C4-2B (cell line): ENCODE measurements around the gene ENOSF1.
"Not testable (repeated sequence)": the region's sequence is repeated elsewhere in the genome, so short reads cannot be mapped to it uniquely, and the experiment has no call there.

Experiments
- H3K27ac ChIP-seq: fragments of 450-650 bp; 2 replicates; pipeline ENCODE4 v1.5.1; 2017
- ZFX ChIP-seq: fragments of 450-650 bp; IDR thresholded peaks from 2 replicates; pipeline ENCODE4 v1.6.1; 2017
- TF ChIP-seq, protein P1 (sequence below): fragments of 450-650 bp; conservative IDR thresholded peaks from 2 replicates; pipeline ENCODE4 v1.5.1; 2017; ENCODE audit warnings: mild to moderate bottlenecking

ENOSF1 gene

DNA sequence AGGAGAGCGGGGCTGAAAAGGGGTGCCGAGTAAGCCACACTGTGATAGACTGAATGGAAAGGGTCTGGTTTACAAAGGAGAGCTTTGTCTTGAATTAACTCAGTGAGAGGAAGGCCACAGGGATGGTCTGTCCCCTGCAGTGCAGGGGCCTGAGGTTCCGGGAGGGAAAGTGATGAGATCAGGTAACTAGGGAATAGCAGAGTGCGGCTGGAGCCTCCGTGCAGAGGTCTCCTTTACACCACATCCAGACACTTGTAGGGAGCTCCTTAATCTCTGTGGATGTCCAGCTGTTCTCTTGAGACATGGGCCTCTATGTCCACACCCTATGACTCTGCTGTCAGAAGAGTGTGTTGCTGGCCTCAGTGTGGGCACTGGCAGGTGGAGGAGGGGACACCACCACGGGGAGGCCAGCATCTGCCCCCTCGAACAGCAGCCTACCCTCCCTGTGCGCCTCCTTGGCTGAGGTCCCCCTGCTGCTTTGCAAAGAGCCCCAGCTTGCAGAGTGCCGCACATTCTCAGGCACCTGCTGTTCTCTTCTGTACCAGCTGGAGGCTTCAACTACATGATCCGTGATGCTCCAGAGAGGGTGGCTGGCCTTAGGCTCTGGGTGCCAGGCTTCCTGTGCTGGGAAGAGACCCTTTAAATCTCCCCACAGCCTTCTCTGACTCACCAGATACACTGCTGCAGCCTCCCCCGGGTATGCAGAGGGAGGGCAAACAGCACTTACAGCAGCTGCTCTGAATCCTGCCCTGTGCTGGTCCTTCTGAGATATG lies 25.9 kb downstream of the ENOSF1 start:
- TF ChIP-seq, protein P1, sequence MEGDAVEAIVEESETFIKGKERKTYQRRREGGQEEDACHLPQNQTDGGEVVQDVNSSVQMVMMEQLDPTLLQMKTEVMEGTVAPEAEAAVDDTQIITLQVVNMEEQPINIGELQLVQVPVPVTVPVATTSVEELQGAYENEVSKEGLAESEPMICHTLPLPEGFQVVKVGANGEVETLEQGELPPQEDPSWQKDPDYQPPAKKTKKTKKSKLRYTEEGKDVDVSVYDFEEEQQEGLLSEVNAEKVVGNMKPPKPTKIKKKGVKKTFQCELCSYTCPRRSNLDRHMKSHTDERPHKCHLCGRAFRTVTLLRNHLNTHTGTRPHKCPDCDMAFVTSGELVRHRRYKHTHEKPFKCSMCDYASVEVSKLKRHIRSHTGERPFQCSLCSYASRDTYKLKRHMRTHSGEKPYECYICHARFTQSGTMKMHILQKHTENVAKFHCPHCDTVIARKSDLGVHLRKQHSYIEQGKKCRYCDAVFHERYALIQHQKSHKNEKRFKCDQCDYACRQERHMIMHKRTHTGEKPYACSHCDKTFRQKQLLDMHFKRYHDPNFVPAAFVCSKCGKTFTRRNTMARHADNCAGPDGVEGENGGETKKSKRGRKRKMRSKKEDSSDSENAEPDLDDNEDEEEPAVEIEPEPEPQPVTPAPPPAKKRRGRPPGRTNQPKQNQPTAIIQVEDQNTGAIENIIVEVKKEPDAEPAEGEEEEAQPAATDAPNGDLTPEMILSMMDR: no peak
- no peak for TF ChIP-seq ZFX
- no peak overlapping the region for H3K27ac ChIP-seq

DNA sequence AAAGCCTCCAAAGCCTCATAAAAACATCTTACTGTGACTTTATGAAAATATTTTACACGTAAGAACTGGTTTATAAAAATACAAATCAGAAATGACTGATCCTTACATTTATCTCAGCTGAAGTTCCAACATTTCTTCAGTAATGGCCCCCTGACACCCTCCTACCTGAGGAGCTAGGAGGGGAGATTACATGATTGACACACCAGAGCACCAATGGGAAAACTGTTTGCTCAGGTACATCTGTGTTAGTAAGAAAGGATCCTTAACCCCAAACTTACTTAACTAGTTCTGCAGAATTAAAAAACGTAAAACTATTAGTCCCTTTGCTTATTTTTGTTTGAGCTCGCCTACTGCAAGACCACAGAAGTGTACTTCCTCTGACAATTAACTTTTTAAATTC lies 27.0 kb downstream of the ENOSF1 start:
- TF ChIP-seq, protein P1: no peak
- no peak for TF ChIP-seq ZFX
- no peak overlapping the region for H3K27ac ChIP-seq

DNA sequence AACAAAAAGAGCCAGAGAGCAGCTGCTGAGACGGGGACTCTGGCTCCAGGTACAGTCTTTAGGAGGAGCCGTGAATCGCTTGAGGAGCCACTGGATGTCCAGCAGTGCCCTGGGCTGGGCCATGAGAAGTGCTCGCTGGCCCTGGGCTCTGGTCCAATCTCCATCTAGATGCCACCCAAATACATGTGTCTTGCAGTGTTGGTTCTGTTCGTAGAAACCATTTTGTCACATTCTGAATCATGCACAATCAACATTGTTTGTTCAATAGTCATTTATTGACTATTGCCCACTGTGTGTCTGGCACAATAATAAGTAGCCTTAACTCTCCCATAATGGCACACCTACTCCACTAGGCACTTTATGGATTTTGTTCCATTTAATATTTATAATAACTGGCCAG lies 28.9 kb downstream of the ENOSF1 start:
- no peak overlapping the region for H3K27ac ChIP-seq
- no peak for TF ChIP-seq ZFX
- TF ChIP-seq, protein P1: no peak

DNA sequence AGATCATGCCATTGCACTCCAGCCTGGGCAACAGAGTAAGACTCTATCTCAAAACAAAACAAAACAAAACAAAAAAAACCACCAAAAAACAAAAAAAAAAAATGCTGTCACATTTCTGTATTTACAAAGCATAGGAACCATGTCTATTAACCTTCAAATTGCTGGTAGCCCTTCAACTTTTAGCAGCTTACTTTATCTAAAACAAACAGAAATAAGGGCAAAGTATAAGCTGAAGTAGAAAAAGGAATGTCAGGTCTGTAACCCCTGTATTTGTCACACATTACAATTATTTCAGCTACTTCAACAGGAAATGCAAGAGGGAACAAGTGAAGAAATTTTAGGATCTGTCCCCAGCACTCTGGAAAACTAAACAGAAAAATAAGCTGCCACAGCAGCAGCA lies 29.6 kb downstream of the ENOSF1 start:
- TF ChIP-seq, protein P1: no peak
- TF ChIP-seq ZFX: no peak
- H3K27ac ChIP-seq: no peak overlapping the region

DNA sequence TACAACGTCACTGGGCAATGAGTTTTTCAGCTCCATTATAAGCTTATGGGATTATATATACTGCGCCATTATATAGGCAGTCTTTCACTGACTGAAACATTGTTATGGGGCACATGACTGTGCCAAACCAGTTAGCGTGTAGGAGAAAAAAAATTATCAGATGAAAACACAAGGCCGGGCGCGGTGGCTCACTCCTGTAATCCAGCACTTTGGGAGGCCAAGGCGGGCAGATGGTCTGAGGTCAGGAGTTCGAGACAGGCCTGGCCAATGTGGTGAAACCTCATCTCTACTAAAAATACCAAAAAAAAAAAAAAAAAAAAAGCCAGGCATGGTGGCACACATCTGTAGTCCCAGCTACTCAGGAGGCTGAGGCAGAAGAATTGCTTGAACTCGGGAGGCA lies 30.0 kb downstream of the ENOSF1 start:
- not testable (repeated sequence) for H3K27ac ChIP-seq

DNA sequence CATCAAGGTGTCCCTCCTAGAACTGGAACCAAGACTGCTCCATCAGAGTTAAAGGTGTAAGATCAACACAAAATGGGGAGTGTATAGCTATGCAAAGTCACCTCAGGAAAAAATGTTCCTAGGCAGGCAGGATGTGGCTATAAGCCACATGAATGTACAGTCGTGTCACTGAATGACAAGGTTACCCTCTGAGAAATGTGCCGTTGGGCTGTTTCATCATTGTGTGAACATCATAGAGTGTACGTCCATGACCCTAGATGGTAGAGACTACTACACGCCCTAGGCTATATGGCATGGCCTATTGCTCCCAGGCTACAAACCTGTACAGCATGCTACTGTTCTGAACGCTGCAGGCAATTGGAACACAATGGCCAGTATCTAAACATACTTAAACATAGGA lies 30.4 kb downstream of the ENOSF1 start:
- no peak overlapping the region for H3K27ac ChIP-seq
- TF ChIP-seq, protein P1: no peak
- TF ChIP-seq ZFX: no peak

DNA sequence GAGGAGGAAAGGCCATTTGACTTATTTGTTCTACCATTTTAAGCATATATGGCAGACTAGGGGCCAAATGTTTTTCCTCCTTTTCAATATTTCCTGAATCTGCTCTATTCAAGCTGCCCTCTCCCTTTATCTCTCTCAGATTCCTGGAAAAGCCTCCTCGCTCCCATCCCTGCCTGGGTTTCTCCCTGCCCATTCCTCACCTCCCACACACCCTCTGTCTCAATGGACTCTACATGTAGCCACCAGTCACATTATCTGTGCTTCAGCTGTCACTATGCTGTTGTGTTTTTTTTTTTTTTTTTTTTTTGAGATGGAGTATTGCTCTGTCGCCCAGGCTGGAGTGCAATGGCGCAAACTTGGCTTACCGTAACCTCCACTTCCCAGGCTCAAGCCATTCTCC lies 32.0 kb downstream of the ENOSF1 start:
- TF ChIP-seq ZFX: no peak
- TF ChIP-seq, protein P1: no peak
- H3K27ac ChIP-seq: no peak overlapping the region

DNA sequence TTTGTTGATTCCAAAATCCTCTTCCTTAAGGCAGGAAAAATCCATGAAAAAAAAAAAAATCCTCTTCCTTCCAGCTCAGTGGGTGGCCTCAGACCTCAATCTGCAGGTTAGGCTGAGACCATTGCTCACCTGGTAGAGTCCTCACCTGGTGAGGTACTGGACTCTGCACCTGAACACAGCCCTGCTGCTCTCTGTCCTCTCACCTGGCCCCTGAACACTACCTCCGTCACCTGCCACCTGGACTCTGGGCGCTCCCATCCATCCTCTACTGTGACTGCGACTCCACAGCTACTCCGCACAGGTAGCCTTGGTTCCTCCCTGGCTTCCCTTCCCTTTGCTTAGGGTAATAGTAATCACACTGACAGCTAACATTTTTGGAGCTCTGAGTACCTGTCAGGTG lies 32.9 kb downstream of the ENOSF1 start:
- no peak overlapping the region for H3K27ac ChIP-seq
- TF ChIP-seq, protein P1: no peak
- no peak for TF ChIP-seq ZFX
